ENCODE results near the gene JADE3. TPM values are rescaled to one million over a fixed set of nuclear protein-coding genes. Genes with fewer than 3 reads are reported as not detected.
A peak's percentile ranks its signal among the peaks of the same experiment; 100 is the strongest.

JADE3 gene
- polyA plus RNA-seq, 1 experiment = 5.6 TPM

DNA sequence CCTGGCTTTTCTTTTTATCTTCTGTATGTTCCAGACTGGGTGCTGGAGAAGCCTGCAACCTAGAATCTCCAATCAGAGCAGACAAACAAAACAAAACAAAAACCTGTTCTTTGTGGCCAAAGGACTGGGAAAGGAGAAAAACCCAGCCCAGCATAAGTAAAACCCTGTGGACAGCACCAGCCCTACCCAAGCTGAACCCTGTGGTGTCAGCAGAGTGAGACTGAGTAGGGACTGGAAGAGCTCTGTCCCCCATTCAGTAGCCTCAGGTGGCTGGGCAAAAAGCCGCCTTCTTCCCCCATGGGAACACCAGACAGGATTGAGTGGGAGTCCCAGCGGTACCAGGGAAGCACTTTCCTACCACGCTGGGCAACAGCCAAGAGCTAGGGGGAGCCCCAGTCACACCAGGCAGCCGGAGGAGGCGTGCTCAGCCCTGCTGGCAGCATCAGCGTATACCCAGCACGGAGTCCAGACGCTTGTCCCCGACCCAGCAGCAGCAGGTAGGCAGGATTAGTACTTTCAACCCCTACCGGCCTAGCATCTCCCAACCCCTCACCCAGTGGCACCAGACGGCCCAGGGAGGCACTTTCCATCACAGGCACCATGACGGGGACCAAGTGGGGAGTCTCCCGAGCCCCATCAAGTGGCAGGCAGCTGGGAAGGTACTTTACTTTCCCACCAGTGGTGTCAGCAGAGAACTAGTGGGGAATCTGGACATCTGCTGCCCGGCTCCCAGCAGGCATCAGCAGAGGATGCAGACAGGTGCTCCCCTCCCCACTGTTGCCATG, 8.6 kb upstream of the JADE3 start:
- no peak for DNase-seq (ENCODE audit: low read depth)
- H3K4me3 ChIP-seq (ENCODE audit: low read depth, low read length) = peak overlapping the region; percentile 49
- H3K36me3 ChIP-seq (ENCODE audit: control insufficient read depth, insufficient read depth, low read length) = no peaks in the 10 kb centered on the region
- TF ChIP-seq, protein P1, sequence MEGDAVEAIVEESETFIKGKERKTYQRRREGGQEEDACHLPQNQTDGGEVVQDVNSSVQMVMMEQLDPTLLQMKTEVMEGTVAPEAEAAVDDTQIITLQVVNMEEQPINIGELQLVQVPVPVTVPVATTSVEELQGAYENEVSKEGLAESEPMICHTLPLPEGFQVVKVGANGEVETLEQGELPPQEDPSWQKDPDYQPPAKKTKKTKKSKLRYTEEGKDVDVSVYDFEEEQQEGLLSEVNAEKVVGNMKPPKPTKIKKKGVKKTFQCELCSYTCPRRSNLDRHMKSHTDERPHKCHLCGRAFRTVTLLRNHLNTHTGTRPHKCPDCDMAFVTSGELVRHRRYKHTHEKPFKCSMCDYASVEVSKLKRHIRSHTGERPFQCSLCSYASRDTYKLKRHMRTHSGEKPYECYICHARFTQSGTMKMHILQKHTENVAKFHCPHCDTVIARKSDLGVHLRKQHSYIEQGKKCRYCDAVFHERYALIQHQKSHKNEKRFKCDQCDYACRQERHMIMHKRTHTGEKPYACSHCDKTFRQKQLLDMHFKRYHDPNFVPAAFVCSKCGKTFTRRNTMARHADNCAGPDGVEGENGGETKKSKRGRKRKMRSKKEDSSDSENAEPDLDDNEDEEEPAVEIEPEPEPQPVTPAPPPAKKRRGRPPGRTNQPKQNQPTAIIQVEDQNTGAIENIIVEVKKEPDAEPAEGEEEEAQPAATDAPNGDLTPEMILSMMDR (IDR thresholded peaks at IDR 0.05; ENCODE audit: insufficient read depth, low read depth, low read length) = peak; percentile 74
- POLR2A ChIA-PET = no interaction called here
- H3K27me3 ChIP-seq (ENCODE audit: control insufficient read depth, insufficient read depth, low read length) = no peaks in the 10 kb centered on the region
- CTCF ChIA-PET = interaction anchor here (0.6 to 2.6 kb wide), 21 partner anchors 9 to 189 kb away, joined by 3 to 16 read pairs (median 4); partner anchors contain the start of gene JADE3

DNA sequence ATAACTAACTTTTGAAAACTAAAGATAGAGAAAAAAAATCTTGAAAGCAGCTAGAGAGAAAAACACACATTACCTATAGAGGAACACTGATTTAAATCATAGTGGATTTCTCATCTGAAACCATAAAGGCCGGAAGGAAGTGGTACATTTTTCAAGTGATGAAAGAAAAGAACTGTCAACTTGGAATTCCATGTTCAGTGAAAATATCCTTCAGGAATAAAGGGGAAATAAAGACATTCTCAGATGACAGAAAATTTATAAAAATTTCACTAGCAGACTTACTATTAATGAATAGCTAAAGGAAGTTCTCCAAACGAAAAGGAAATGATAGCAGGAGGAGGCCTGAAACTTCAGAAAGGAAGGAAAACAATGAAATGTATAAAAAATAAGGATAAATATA, 7.6 kb upstream of the JADE3 start:
- CTCF ChIA-PET = interaction anchor here (1.1 to 2.6 kb wide), 14 partner anchors 8 to 188 kb away, joined by 3 to 16 read pairs (median 4); partner anchors contain the start of gene JADE3
- DNase-seq (ENCODE audit: low read depth) = no peak
- H3K36me3 ChIP-seq (ENCODE audit: control insufficient read depth, insufficient read depth, low read length) = no peaks in the 10 kb centered on the region
- POLR2A ChIA-PET = no interaction called here
- H3K4me3 ChIP-seq (ENCODE audit: low read depth, low read length) = no peak overlapping the region
- H3K27me3 ChIP-seq (ENCODE audit: control insufficient read depth, insufficient read depth, low read length) = no peaks in the 10 kb centered on the region
- TF ChIP-seq, protein P1 (IDR thresholded peaks at IDR 0.05; ENCODE audit: insufficient read depth, low read depth, low read length) = no peak

GRCh38 chrX:46910415-46910814, 1.8 kb upstream of the JADE3 start:
- ChIA-PET CTCF (no interaction called here), POLR2A (no interaction called here)
- no peaks in the 10 kb centered on the region for H3K27me3 ChIP-seq (ENCODE audit: control insufficient read depth, insufficient read depth, low read length)
- H3K36me3 ChIP-seq (ENCODE audit: control insufficient read depth, insufficient read depth, low read length) = no peaks in the 10 kb centered on the region
- H3K4me3 ChIP-seq (ENCODE audit: low read depth, low read length) = no peak overlapping the region
- no peak for DNase-seq (ENCODE audit: low read depth)
- TF ChIP-seq, protein P1 (IDR thresholded peaks at IDR 0.05; ENCODE audit: insufficient read depth, low read depth, low read length) = no peak

DNA sequence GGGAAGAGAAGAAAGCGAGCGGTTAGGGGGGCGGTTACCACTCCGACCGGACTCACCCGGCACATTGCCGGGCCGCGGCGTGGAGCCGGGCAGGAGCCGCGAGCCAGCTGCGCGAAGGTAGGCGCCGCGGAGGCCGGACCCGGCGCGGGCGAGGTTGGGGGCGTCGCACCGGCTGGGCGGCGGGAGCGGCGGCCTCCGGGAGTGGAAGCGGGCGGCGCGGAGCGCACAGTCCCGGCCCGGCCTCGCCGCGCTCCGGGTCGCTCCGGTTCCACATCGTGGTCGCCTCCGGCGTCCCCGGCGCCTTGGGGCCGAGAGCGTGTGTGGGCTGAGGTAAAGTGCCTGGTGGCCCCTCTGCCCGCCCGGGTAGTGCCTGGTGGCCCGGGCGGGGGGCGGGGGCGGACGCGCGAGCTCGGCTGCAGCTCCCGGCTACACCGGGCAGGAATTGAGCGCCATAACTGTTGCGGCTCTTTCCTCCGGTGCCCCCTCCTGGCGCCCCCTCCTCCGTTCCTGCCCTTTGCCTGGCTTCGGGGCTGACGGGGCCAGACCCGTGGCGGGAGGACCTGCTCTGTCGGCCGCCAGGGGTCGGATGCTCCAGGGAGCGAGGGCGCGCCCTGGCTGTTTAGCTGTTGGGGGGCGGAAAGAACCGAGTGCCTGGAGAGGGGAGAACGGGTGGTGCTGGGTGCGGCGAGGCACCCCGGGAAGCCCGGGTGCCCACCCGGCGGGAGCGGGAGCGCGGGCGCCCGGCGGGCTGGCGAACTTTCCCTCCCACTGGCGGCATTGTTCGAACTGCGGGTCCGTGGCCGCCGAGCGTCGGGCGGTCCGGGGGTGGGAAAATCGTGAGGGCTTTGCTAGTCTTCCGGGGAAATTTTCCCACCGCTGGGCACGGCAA, 626 bp downstream of the JADE3 start:
- DNase-seq (ENCODE audit: low read depth) = no peak
- POLR2A ChIA-PET = no interaction called here
- CTCF ChIA-PET = interaction anchor here (0.7 to 2.4 kb wide), 6 partner anchors 9 to 118 kb away, joined by 3 to 9 read pairs (median 6); no protein-coding TSS in a partner anchor

More for the DNA sequence above, 626 bp downstream of the JADE3 start:
- TF ChIP-seq, protein P1 (IDR thresholded peaks at IDR 0.05; ENCODE audit: insufficient read depth, low read depth, low read length) = peak; percentile 63
- Histone ChIP-seq H3K27me3 (ENCODE audit: control insufficient read depth, insufficient read depth, low read length) (no peaks in the 10 kb centered on the region), H3K4me3 (ENCODE audit: low read depth, low read length) (peak overlapping the region; percentile 68), H3K36me3 (ENCODE audit: control insufficient read depth, insufficient read depth, low read length) (no peaks in the 10 kb centered on the region)

All from BJ (cell line).